ENCODE results near the gene PLOD1. TPM values are rescaled to one million over a fixed set of nuclear protein-coding genes. Genes with fewer than 3 reads are reported as not detected.

PLOD1 gene
- total and polyA plus RNA-seq, 2 experiments from 2014 or later: 22.4 to 62.9 TPM

- Histone ChIP-seq H3K9me2 (ENCODE audit: insufficient read depth) (no peaks in the 10 kb centered on the region), H3K79me2 (replicated peaks; ENCODE audit: insufficient read depth) (no peaks in the 10 kb centered on the region), H4K20me1 (replicated peaks; ENCODE audit: insufficient read depth) (no peaks in the 10 kb centered on the region), H3K4me1 (ENCODE audit: insufficient read depth) (no peaks in the 10 kb centered on the region), H3K36me3 (ENCODE audit: insufficient read depth) (no peaks in the 10 kb centered on the region), H3K27ac (ENCODE audit: low read depth) (no peak overlapping the region), H3F3A (replicated peaks; ENCODE audit: low read depth) (no peaks in the 10 kb centered on the region), H2AFZ (no peak overlapping the region), H3K27me3 (ENCODE audit: insufficient read depth) (no peaks in the 10 kb centered on the region), H3K4me2 (no peak overlapping the region), H3K4me3 (no peak overlapping the region)
- no peak overlapping the region for H3K27ac Mint-ChIP-seq
- peaks cover 11% of the 10 kb centered on the region for H3K4me1 Mint-ChIP-seq
- H3K9me3 Mint-ChIP-seq: peaks cover 3% of the 10 kb centered on the region; the same call in 2 of the 3 replicates
- H3K36me3 Mint-ChIP-seq (ENCODE audit: low read depth): no peaks in the 10 kb centered on the region
- H3K27me3 Mint-ChIP-seq (ENCODE audit: insufficient read depth, low read depth, poor library complexity): peaks cover 27% of the 10 kb centered on the region
- DNase-seq (ENCODE audit: low spot score): no peak
- H3K4me3 Mint-ChIP-seq: no peak overlapping the region
- ATAC-seq: no peak
- TF ChIP-seq NANOG (IDR thresholded peaks at IDR 0.05; ENCODE audit: borderline replicate concordance) (no peak), REST (IDR thresholded peaks at IDR 0.05; ENCODE audit: unreplicated experiment) (no peak), POLR2AphosphoS5 (IDR thresholded peaks at IDR 0.05; ENCODE audit: low read depth) (no peak), ZNF462 (CRISPR knock-in tag; IDR thresholded peaks at IDR 0.05) (no peak), EZH2phosphoT487 (IDR thresholded peaks at IDR 0.05; ENCODE audit: unreplicated experiment) (no peak), ETS1 (IDR thresholded peaks at IDR 0.05) (no peak), CREB1 (CRISPR knock-in tag; IDR thresholded peaks at IDR 0.05; ENCODE audit: low read depth) (no peak), EZH2 (IDR thresholded peaks at IDR 0.05; ENCODE audit: low read depth, unreplicated experiment) (no peak), ZNF114 (CRISPR knock-in tag; IDR thresholded peaks at IDR 0.05) (no peak), STAT1 (IDR thresholded peaks at IDR 0.05; ENCODE audit: unreplicated experiment) (no peak), JUNB (IDR thresholded peaks at IDR 0.05; ENCODE audit: unreplicated experiment) (no peak), CTCF (conservative IDR thresholded peaks at IDR 0.05; ENCODE audit: low read depth in 2 of 2) (no peak)
Observed at GRCh38 chr1:11912000-11912399, 22.5 kb upstream of the PLOD1 start.
